Naive B cell (primary cell): ENCODE results near the gene TOM1L2. TPM values are rescaled to one million over a fixed set of nuclear protein-coding genes. Genes with fewer than 3 reads are reported as not detected.

ENCODE experiments used
- ATAC-seq, 2 donors: fragments of 150-1000 bp; cut with Tn5 transposase; 2 replicates each; pipeline ENCODE4 v1.10.0; 2021; ENCODE audit warnings: low read depth in 2 of 2, mild to moderate bottlenecking in 2 of 2, moderate library complexity in 2 of 2
- DNase-seq: peaks from one replicate; pipeline ENCODE4 v3.0.0; 2022
- H3K27ac Mint-ChIP-seq, 6 donors: one replicate each; pipeline ENCODE4 v1.8.0; 2020 to 2022; ENCODE audit warnings: mild to moderate bottlenecking in 6 of 6, mixed read lengths in 6 of 6, moderate library complexity in 5 of 6, inconsistent platforms in 2 of 6
- H3K27me3 Mint-ChIP-seq, 3 donors: one replicate each; pipeline ENCODE4 v1.8.0; 2021 to 2022; ENCODE audit warnings: mixed read lengths in 3 of 3, mild to moderate bottlenecking in 1 of 3
- H3K36me3 Mint-ChIP-seq, 2 donors: one replicate each; pipeline ENCODE4 v1.8.0; 2020 to 2022; ENCODE audit warnings: mixed read lengths in 2 of 2, inconsistent platforms in 1 of 2, mild to moderate bottlenecking in 1 of 2
- H3K4me1 Mint-ChIP-seq, 3 donors: one replicate each; pipeline ENCODE4 v1.8.0; 2020 to 2022; ENCODE audit warnings: mixed read lengths in 3 of 3, inconsistent platforms in 1 of 3, mild to moderate bottlenecking in 1 of 3, moderate library complexity in 1 of 3
- H3K4me3 Mint-ChIP-seq, 8 donors: one replicate each; pipeline ENCODE4 v1.8.0; 2020 to 2022; ENCODE audit warnings: mild to moderate bottlenecking in 8 of 8, mixed read lengths in 8 of 8, moderate library complexity in 8 of 8, inconsistent platforms in 2 of 8
- H3K9me3 Mint-ChIP-seq, 7 donors: one replicate each; pipeline ENCODE4 v1.8.0; 2020 to 2022; ENCODE audit warnings: mixed read lengths in 7 of 7, mild to moderate bottlenecking in 5 of 7, inconsistent platforms in 2 of 7, moderate library complexity in 1 of 7
- polyA plus RNA-seq, 6 donors: library from polyadenylated mRNA; unstranded; fragments of 300-500 nt; fragmentation: Illumina TruSeq; gene quantifications; one replicate each; pipeline ENCODE4 v1.2.3, GENCODE V29; 2021; ENCODE audit warnings: low read depth in 6 of 6

The TOM1L2 gene
- polyA plus RNA-seq, 6 donors from 2014 or later, result 2.5 to 7.0 (median 3.0) TPM

- DNase-seq, result no peak
- no peak overlapping the region for H3K27ac Mint-ChIP-seq
- ATAC-seq, result no peak
- no peaks in the 10 kb centered on the region for H3K9me3 Mint-ChIP-seq
- no peak overlapping the region for H3K4me3 Mint-ChIP-seq
- no peaks in the 10 kb centered on the region for H3K27me3 Mint-ChIP-seq
- peaks cover 0 to 9% of the 10 kb centered on the region in 2 donors for H3K36me3 Mint-ChIP-seq
- peaks cover 3 to 12% (median 11%) of the 10 kb centered on the region in 3 donors for H3K4me1 Mint-ChIP-seq
These were observed 165.5 kb downstream of the TOM1L2 start for GRCh38 chr17:17806611-17807274.

- Mint-ChIP-seq H3K4me1 (peaks cover 3 to 12% (median 11%) of the 10 kb centered on the region in 3 donors), H3K36me3 (peaks cover 0 to 9% of the 10 kb centered on the region in 2 donors), H3K27me3 (no peaks in the 10 kb centered on the region), H3K9me3 (no peaks in the 10 kb centered on the region), H3K4me3 (peak overlapping the region in 1 of 8 donors; percentile 35), H3K27ac (peak overlapping the region in 3 of 6 donors; percentile 11 to 85 (median 56))
- ATAC-seq, result no peak
- no peak for DNase-seq
These were observed 166.2 kb downstream of the TOM1L2 start for GRCh38 chr17:17806035-17806434.

GRCh38 chr17:17805575-17805974 lies 166.6 kb downstream of the TOM1L2 start:
- ATAC-seq (no peak), DNase-seq (no peak)
- Mint-ChIP-seq H3K4me1 (peaks cover 3 to 12% (median 11%) of the 10 kb centered on the region in 3 donors), H3K27me3 (no peaks in the 10 kb centered on the region), H3K4me3 (no peak overlapping the region), H3K27ac (peak overlapping the region in 3 of 6 donors; percentile 32 to 69 (median 56)), H3K9me3 (no peaks in the 10 kb centered on the region), H3K36me3 (peaks cover 0 to 9% of the 10 kb centered on the region in 2 donors)

- peak overlapping the region in 1 of 6 donors; percentile 56 for H3K27ac Mint-ChIP-seq
- H3K27me3 Mint-ChIP-seq, result no peaks in the 10 kb centered on the region
- H3K9me3 Mint-ChIP-seq, result no peaks in the 10 kb centered on the region
- no peak for DNase-seq
- H3K4me1 Mint-ChIP-seq, result peaks cover 3 to 12% (median 11%) of the 10 kb centered on the region in 3 donors
- peaks cover 0 to 9% of the 10 kb centered on the region in 2 donors for H3K36me3 Mint-ChIP-seq
- no peak overlapping the region for H3K4me3 Mint-ChIP-seq
- ATAC-seq, result no peak
These were observed 168.2 kb downstream of the TOM1L2 start for GRCh38 chr17:17804007-17804406.

- Mint-ChIP-seq H3K27ac (peak overlapping the region in 1 of 6 donors; percentile 44), H3K4me1 (peaks cover 0 to 16% (median 6%) of the 10 kb centered on the region in 3 donors), H3K9me3 (no peaks in the 10 kb centered on the region), H3K4me3 (no peak overlapping the region), H3K27me3 (no peaks in the 10 kb centered on the region), H3K36me3 (peaks cover 0 to 9% of the 10 kb centered on the region in 2 donors)
- ATAC-seq, result no peak
- DNase-seq, result no peak
These were observed 170.3 kb downstream of the TOM1L2 start for GRCh38 chr17:17801800-17802481.

GRCh38 chr17:17800504-17801021 lies 171.6 kb downstream of the TOM1L2 start:
- H3K4me3 Mint-ChIP-seq, result no peak overlapping the region
- peaks cover 0 to 11% (median 0%) of the 10 kb centered on the region in 3 donors for H3K4me1 Mint-ChIP-seq
- H3K27ac Mint-ChIP-seq, result peak overlapping the region in 1 of 6 donors; percentile 78
- no peak for ATAC-seq
- no peak for DNase-seq
- peaks cover 0 to 9% of the 10 kb centered on the region in 2 donors for H3K36me3 Mint-ChIP-seq
- H3K9me3 Mint-ChIP-seq, result no peaks in the 10 kb centered on the region
- no peaks in the 10 kb centered on the region for H3K27me3 Mint-ChIP-seq

- H3K4me1 Mint-ChIP-seq, result peaks cover 2 to 9% (median 3%) of the 10 kb centered on the region in 3 donors
- ATAC-seq (no peak), DNase-seq (no peak)
- no peak overlapping the region for H3K27ac Mint-ChIP-seq
- no peaks in the 10 kb centered on the region for H3K9me3 Mint-ChIP-seq
- no peak overlapping the region for H3K4me3 Mint-ChIP-seq
- H3K36me3 Mint-ChIP-seq, result peaks cover 0 to 2% of the 10 kb centered on the region in 2 donors
- no peaks in the 10 kb centered on the region for H3K27me3 Mint-ChIP-seq
These were observed 173.5 kb downstream of the TOM1L2 start for GRCh38 chr17:17798573-17799255.

- Mint-ChIP-seq H3K4me1 (peaks cover 4 to 14% (median 6%) of the 10 kb centered on the region in 3 donors), H3K4me3 (no peak overlapping the region), H3K27me3 (no peaks in the 10 kb centered on the region), H3K36me3 (no peaks in the 10 kb centered on the region), H3K9me3 (no peaks in the 10 kb centered on the region), H3K27ac (no peak overlapping the region)
- DNase-seq, result no peak
- no peak for ATAC-seq
These were observed 174.1 kb downstream of the TOM1L2 start for GRCh38 chr17:17798010-17798556.

- H3K36me3 Mint-ChIP-seq, result no peaks in the 10 kb centered on the region
- DNase-seq (no peak), ATAC-seq (no peak)
- H3K4me3 Mint-ChIP-seq, result no peak overlapping the region
- peak overlapping the region in 1 of 6 donors; percentile 24 for H3K27ac Mint-ChIP-seq
- H3K9me3 Mint-ChIP-seq, result no peaks in the 10 kb centered on the region
- peaks cover 11 to 22% (median 12%) of the 10 kb centered on the region in 3 donors for H3K4me1 Mint-ChIP-seq
- no peaks in the 10 kb centered on the region for H3K27me3 Mint-ChIP-seq
These were observed 174.9 kb downstream of the TOM1L2 start for GRCh38 chr17:17797119-17797809.

GRCh38 chr17:17796787-17797061 lies 175.5 kb downstream of the TOM1L2 start:
- H3K36me3 Mint-ChIP-seq, result no peaks in the 10 kb centered on the region
- no peaks in the 10 kb centered on the region for H3K9me3 Mint-ChIP-seq
- H3K4me3 Mint-ChIP-seq, result no peak overlapping the region
- DNase-seq (no peak), ATAC-seq (no peak)
- H3K4me1 Mint-ChIP-seq, result peaks cover 16 to 27% (median 17%) of the 10 kb centered on the region in 3 donors
- no peaks in the 10 kb centered on the region for H3K27me3 Mint-ChIP-seq
- no peak overlapping the region for H3K27ac Mint-ChIP-seq

- H3K4me3 Mint-ChIP-seq, result no peak overlapping the region
- no peaks in the 10 kb centered on the region for H3K27me3 Mint-ChIP-seq
- H3K9me3 Mint-ChIP-seq, result no peaks in the 10 kb centered on the region
- peak overlapping the region in 1 of 6 donors; percentile 76 for H3K27ac Mint-ChIP-seq
- no peak for DNase-seq
- no peaks in the 10 kb centered on the region for H3K36me3 Mint-ChIP-seq
- no peak for ATAC-seq
- H3K4me1 Mint-ChIP-seq, result peaks cover 21 to 33% (median 23%) of the 10 kb centered on the region in 3 donors
These were observed 176.0 kb downstream of the TOM1L2 start for GRCh38 chr17:17795946-17796786.

- ATAC-seq (no peak), DNase-seq (no peak)
- Mint-ChIP-seq H3K27ac (no peak overlapping the region), H3K4me1 (peaks cover 21 to 33% (median 23%) of the 10 kb centered on the region in 3 donors), H3K4me3 (no peak overlapping the region), H3K27me3 (no peaks in the 10 kb centered on the region), H3K36me3 (no peaks in the 10 kb centered on the region), H3K9me3 (no peaks in the 10 kb centered on the region)
These were observed 176.9 kb downstream of the TOM1L2 start for GRCh38 chr17:17795296-17795695.
